MCF 10A (cell line): ENCODE measurements around the gene DCDC1. TPM values are rescaled to one million over a fixed set of nuclear protein-coding genes. Genes with fewer than 3 reads are reported as not detected.

ENCODE experiments used
- BruUV-seq: library from RNA; stranded (reverse); fragments of 400-500 nt; replicated peaks from 2 replicates; lab custom pipeline; 2021; lab: Mats Ljungman, UMichigan
- CTCF ChIA-PET: fragments of 300-600 bp; sonication (Branson Sonifier 250); formaldehyde crosslinking; extraction: SDS; loops from one replicate; lab custom pipeline; 2021; ENCODE audit warnings: antibody characterized with exemption, inconsistent platforms; lab: Yijun Ruan, JAX
- POLR2A ChIA-PET: fragments of 300-600, 350-650 bp; sonication (Branson Sonifier 250); formaldehyde crosslinking; extraction: SDS; loops from one replicate; lab custom pipeline; 2020; ENCODE audit warnings: antibody characterized with exemption, inconsistent platforms; lab: Yijun Ruan, JAX
- DNase-seq: peaks from one replicate; pipeline ENCODE4 v3.0.0-alpha.2; 2018; ENCODE audit not compliant: unreplicated experiment
- H3K27ac Mint-ChIP-seq: one replicate; pipeline ENCODE4 v1.8.0; 2022; ENCODE audit warnings: mild to moderate bottlenecking, low read depth, mixed read lengths; ENCODE audit not compliant: unreplicated experiment
- H3K27me3 Mint-ChIP-seq: one replicate; pipeline ENCODE4 v1.8.0; 2022; ENCODE audit warnings: mixed read lengths; ENCODE audit not compliant: insufficient read depth, unreplicated experiment
- H3K36me3 Mint-ChIP-seq: one replicate; pipeline ENCODE4 v1.8.0; 2022; ENCODE audit warnings: mild to moderate bottlenecking, moderate library complexity, mixed read lengths; ENCODE audit not compliant: insufficient read depth, unreplicated experiment
- H3K4me1 Mint-ChIP-seq: one replicate; pipeline ENCODE4 v1.8.0; 2022; ENCODE audit warnings: mixed read lengths; ENCODE audit not compliant: insufficient read depth, unreplicated experiment
- H3K4me3 Mint-ChIP-seq: one replicate; pipeline ENCODE4 v1.8.0; 2022; ENCODE audit warnings: mild to moderate bottlenecking, moderate library complexity, mixed read lengths; ENCODE audit not compliant: unreplicated experiment
- H3K9me3 Mint-ChIP-seq: one replicate; pipeline ENCODE4 v1.8.0; 2022; ENCODE audit warnings: mixed read lengths; ENCODE audit not compliant: unreplicated experiment
- intact Hi-C: fragments of 100-400 bp; cut with micrococcal nuclease; formaldehyde crosslinking; loops from 2 replicates; pipeline ENCODE4 v1.14.1; 2022
- total RNA-seq: library from RNA; stranded (reverse); gene quantifications from 2 replicates; pipeline ENCODE4 v1.2.3, GENCODE V29; 2022
- TF ChIP-seq, protein P1 (sequence below): fragments of 200-600 bp; IDR thresholded peaks from one replicate; pipeline ENCODE4 v1.8.0; 2022; ENCODE audit warnings: antibody characterized with exemption, mild to moderate bottlenecking; ENCODE audit not compliant: unreplicated experiment

DCDC1 gene
- total RNA-seq, 1 experiment from 2014 or later, result 0.19 TPM

DNA sequence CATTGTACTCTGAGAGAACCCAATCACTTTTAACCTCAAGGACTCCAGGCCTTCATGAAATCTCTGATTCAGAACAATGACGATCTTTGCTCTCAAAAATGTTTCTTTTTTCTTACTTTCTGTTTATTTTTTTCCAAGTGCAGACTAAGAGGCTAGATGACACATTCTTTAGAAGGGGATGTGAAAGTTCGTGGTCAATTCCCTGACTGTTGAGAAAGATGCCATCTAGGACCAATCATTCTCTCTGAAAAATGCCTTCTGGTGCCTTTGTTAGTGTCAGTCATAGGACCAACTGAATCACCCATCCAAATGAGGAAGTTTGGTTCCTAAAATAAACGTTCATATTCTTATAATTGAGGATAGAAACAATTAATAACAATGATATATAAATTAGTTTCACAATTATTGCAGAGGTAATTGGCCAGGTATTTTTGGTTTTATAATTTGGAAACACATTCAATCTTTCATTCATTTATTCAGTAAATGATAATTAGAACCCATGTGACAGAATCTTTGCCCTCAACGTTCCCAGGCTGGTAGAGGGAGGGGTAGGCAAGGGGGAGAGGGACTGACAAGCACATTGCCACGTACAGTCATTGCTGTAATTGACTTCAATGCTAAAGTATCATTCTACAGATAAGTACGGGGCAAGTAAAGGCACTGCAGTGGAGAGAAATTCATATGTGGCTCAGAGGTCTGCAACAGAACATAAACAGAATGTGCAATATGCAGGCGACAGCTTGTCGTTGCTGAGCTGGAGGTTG, 450.0 kb downstream of the DCDC1 start:
- H3K4me3 Mint-ChIP-seq, result no peak overlapping the region
- ChIA-PET CTCF (interaction anchor here (0.5 to 1.3 kb wide), 2 partner anchors 575 to 1487 kb away, joined by 3 to 8 read pairs; no protein-coding TSS in a partner anchor), POLR2A (no interaction called here)
- H3K9me3 Mint-ChIP-seq, result no peaks in the 10 kb centered on the region
- intact Hi-C loops, result loop anchor here (5.0 kb wide), 4 partner anchors 62 to 1577 kb away; no protein-coding TSS in a partner anchor
- peaks cover 84% of the 10 kb centered on the region for H3K27me3 Mint-ChIP-seq
- no peak overlapping the region for H3K27ac Mint-ChIP-seq
- DNase-seq, result no peak
- BruUV-seq, result no TSS peak
- no peaks in the 10 kb centered on the region for H3K36me3 Mint-ChIP-seq
- H3K4me1 Mint-ChIP-seq, result no peaks in the 10 kb centered on the region
- TF ChIP-seq, protein P1, sequence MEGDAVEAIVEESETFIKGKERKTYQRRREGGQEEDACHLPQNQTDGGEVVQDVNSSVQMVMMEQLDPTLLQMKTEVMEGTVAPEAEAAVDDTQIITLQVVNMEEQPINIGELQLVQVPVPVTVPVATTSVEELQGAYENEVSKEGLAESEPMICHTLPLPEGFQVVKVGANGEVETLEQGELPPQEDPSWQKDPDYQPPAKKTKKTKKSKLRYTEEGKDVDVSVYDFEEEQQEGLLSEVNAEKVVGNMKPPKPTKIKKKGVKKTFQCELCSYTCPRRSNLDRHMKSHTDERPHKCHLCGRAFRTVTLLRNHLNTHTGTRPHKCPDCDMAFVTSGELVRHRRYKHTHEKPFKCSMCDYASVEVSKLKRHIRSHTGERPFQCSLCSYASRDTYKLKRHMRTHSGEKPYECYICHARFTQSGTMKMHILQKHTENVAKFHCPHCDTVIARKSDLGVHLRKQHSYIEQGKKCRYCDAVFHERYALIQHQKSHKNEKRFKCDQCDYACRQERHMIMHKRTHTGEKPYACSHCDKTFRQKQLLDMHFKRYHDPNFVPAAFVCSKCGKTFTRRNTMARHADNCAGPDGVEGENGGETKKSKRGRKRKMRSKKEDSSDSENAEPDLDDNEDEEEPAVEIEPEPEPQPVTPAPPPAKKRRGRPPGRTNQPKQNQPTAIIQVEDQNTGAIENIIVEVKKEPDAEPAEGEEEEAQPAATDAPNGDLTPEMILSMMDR, result no peak

DNA sequence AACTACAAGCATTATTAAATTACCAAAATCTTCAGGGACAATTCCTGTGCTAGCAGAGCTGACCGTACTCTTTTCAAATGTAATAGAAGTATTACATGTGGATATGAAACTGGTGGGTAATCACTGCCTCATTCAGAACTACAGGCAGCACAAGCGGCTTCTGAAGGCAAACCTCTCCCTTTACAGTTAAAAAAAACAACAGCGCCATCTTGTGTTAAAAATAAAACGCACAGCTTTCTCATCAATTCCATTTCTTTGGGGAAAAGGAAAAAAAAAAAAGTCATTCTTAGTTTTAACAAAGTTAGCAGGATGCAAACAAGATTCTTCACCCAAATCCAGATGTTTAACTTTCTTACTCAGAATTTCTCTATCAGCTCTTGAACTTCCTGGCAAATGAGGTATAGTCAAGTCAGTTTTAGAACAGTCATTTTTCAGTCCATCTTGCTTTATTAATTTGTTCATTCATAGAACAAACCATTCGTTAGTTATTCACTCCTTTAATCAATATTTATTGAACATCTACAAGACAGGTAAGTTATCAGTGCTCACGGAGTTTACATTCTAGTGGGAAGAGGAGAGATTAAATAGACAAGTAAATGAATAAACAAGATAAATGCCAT, 451.6 kb downstream of the DCDC1 start:
- POLR2A ChIA-PET, result no interaction called here

DNA sequence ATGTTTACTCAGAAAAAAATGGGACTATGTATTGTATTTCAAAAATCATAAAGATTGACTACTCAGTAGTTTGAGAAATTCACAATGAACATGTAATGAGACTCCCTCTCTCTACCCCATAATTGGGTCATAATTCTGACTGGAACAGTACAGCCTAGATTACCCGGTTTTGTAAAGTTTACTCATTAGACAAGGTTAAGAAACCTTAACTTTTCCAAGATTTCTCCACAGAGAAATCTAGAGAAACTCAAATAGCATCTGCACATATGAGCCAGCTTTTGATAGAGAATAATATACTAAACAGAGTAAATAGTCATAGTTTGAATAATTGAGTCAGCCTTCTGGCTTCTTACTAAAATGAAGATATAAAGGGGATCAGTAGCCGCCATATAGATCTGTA, 452.3 kb downstream of the DCDC1 start:
- Mint-ChIP-seq H3K27ac (no peak overlapping the region), H3K9me3 (no peaks in the 10 kb centered on the region), H3K4me1 (no peaks in the 10 kb centered on the region), H3K36me3 (no peaks in the 10 kb centered on the region), H3K27me3 (peaks cover 82% of the 10 kb centered on the region), H3K4me3 (no peak overlapping the region)
- TF ChIP-seq, protein P1, result no peak
- CTCF ChIA-PET, result interaction anchor here (0.6 to 2.2 kb wide), 17 partner anchors 9 to 1478 kb away, joined by 3 to 18 read pairs (median 4); partner anchors contain the start of gene ARL14EP
- BruUV-seq, result no TSS peak
- POLR2A ChIA-PET, result no interaction called here
- DNase-seq, result no peak
- intact Hi-C loops, result loop anchor here (2.0 to 5.0 kb wide), 5 partner anchors 60 to 1575 kb away; no protein-coding TSS in a partner anchor

More for the DNA sequence above, 451.6 kb downstream of the DCDC1 start:
- no TSS peak for BruUV-seq
- peak; percentile 58 for DNase-seq
- H3K9me3 Mint-ChIP-seq, result no peaks in the 10 kb centered on the region
- H3K27me3 Mint-ChIP-seq, result peaks cover 84% of the 10 kb centered on the region
- TF ChIP-seq, protein P1, result peak; percentile 54
- H3K27ac Mint-ChIP-seq, result no peak overlapping the region
- CTCF ChIA-PET, result interaction anchor here (0.6 to 2.2 kb wide), 31 partner anchors 8 to 1914 kb away, joined by 3 to 18 read pairs (median 3); partner anchors contain the start of gene ARL14EP
- no peak overlapping the region for H3K4me3 Mint-ChIP-seq
- intact Hi-C loops, result loop anchor here (1.0 to 5.0 kb wide), 6 partner anchors 61 to 1576 kb away; no protein-coding TSS in a partner anchor
- no peaks in the 10 kb centered on the region for H3K36me3 Mint-ChIP-seq
- H3K4me1 Mint-ChIP-seq, result no peaks in the 10 kb centered on the region

DNA sequence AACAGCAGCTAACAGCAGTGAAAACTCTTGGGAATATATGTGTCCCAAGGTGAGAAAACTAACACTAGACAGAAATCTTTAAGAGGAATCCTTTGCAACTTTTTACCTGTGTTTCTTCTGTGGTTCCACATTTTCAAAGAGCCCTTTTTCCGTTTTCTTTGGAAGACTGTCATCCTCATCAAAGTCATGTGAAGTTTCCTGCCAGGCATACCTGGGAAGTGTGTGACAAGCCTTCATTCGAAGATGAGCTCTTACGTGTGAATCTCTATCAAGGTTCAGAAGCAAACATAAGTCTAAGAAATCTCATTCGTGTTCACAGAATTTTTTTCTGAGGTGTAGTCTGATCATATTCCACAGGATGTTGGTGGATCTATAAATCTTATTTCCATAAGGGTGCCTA, 452.8 kb downstream of the DCDC1 start:
- Mint-ChIP-seq H3K9me3 (no peaks in the 10 kb centered on the region), H3K4me3 (no peak overlapping the region), H3K27ac (no peak overlapping the region), H3K27me3 (peaks cover 81% of the 10 kb centered on the region), H3K36me3 (no peaks in the 10 kb centered on the region), H3K4me1 (no peaks in the 10 kb centered on the region)
- ChIA-PET POLR2A (no interaction called here), CTCF (interaction anchor here (0.6 to 2.2 kb wide), 12 partner anchors 9 to 788 kb away, joined by 3 to 18 read pairs (median 4); partner anchors contain the start of gene ARL14EP)
- TF ChIP-seq, protein P1, result no peak
- intact Hi-C loops, result loop anchor here (2.0 to 5.0 kb wide), 5 partner anchors 59 to 1574 kb away; no protein-coding TSS in a partner anchor
- no TSS peak for BruUV-seq
- no peak for DNase-seq
